SH-SY5Y (cell line): ENCODE data around the gene BSDC1.

ENCODE experiments used
- GATA2 ChIP-seq: IDR thresholded peaks from 2 replicates; pipeline ENCODE4 v1.6.1; 2011; ENCODE audit warnings: mild to moderate bottlenecking, low read depth, low read length
- GATA3 ChIP-seq: IDR thresholded peaks from 2 replicates; pipeline ENCODE4 v1.6.1; 2011; ENCODE audit warnings: low read depth, mild to moderate bottlenecking, low read length, moderate library complexity

DNA sequence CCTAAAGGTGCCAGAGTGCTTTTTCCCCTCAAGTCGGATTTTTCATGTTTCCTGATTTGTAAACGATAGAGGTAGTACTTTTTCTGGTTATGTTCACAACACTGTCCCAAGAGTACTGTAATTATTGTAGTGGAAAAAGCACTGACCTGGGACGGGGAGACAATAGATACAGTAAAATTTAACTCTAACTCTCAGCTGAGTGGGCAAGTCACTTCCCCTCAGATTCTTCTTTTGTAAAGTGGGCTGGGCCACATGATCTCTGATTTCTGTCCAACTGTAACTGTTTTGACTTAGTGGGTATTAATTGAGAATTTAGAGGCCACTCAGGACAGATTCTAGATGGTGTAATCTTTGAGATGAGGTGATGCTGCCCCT is 77.4 kb downstream of the BSDC1 start:
- TF ChIP-seq GATA3 (no peak), GATA2 (no peak)
